Endothelial cell of umbilical vein (primary cell): ENCODE data around the gene CAV2. TPM values are rescaled to one million over a fixed set of nuclear protein-coding genes. Genes with fewer than 3 reads are reported as not detected.
"Not testable (repeated sequence)": the region's sequence is repeated elsewhere in the genome, so short reads cannot be mapped to it uniquely, and the experiment has no call there.

Source experiments
- BruUV-seq: library from RNA; stranded (reverse); fragments of 400-500 nt; replicated peaks from 2 replicates; lab custom pipeline; 2021; lab: Mats Ljungman, UMichigan
- CTCF ChIA-PET: fragments of 300-600, 350-600 bp; sonication (Branson Sonifier 250); formaldehyde crosslinking; loops from one replicate; lab custom pipeline; 2021; ENCODE audit warnings: antibody characterized with exemption, inconsistent platforms; lab: Charles Lee
- POLR2A ChIA-PET: fragments of 300-600, 350-600 bp; sonication (Branson Sonifier 250); formaldehyde crosslinking; loops from one replicate; lab custom pipeline; 2021; ENCODE audit warnings: antibody characterized with exemption, inconsistent platforms; lab: Charles Lee
- DNase-seq: peaks from one replicate; pipeline ENCODE4 v3.0.0-alpha.2; 2011; ENCODE audit warnings: low read depth, low spot score
- FAIRE-seq: peaks from 2 replicates; lab custom pipeline; 2011; peaks lifted over from hg19 to GRCh38; lab: Jason Lieb, UNC
- H2AFZ ChIP-seq: 2 replicates; pipeline ENCODE4 v1.6.0; 2012; ENCODE audit warnings: low read depth, low read length, control low read depth, inconsistent platforms
- H3K27ac ChIP-seq: 2 replicates; pipeline ENCODE4 v1.5.1; 2011; ENCODE audit warnings: low read depth, mild to moderate bottlenecking, control low read depth, low read length, moderate library complexity; ENCODE audit not compliant: insufficient read depth
- H3K27me3 ChIP-seq, 2 experiments: 2 replicates each; pipeline versions ENCODE4 v1.6.0 to v1.6.1; 2011; ENCODE audit warnings: low read length in 2 of 2, mixed read lengths in 1 of 2; ENCODE audit not compliant: control insufficient read depth in 2 of 2, insufficient read depth in 2 of 2
- H3K36me3 ChIP-seq, 2 experiments: 2 replicates in 1 of 2; 3 replicates in 1 of 2; pipeline ENCODE4 v1.5.1; 2011; ENCODE audit warnings: low read length in 2 of 2, mild to moderate bottlenecking in 1 of 2, moderate library complexity in 1 of 2; ENCODE audit not compliant: control insufficient read depth in 2 of 2, insufficient read depth in 2 of 2; ENCODE audit errors: extremely low read depth in 1 of 2
- H3K4me1 ChIP-seq: 3 replicates; pipeline ENCODE4 v1.5.1; 2011; ENCODE audit warnings: mild to moderate bottlenecking, low read length; ENCODE audit not compliant: control insufficient read depth, insufficient read depth; ENCODE audit errors: extremely low read depth
- H3K4me2 ChIP-seq: 2 replicates; pipeline ENCODE4 v1.6.1; 2011; ENCODE audit warnings: low read length, control low read depth, mixed read lengths; ENCODE audit not compliant: insufficient read depth
- H3K4me3 ChIP-seq, 3 experiments: fragments of 200-600 bp in 1 of 3; sonication (generic), shearing (Covaris generic) in 1 of 3; replicated peaks in 1 of 3; 2 replicates each; pipeline ENCODE4 v1.5.1; 2011 to 2016; ENCODE audit warnings: control low read depth in 3 of 3, low read length in 3 of 3, mild to moderate bottlenecking in 2 of 3, inconsistent platforms in 1 of 3, low read depth in 1 of 3, moderate library complexity in 1 of 3; ENCODE audit not compliant: insufficient read depth in 1 of 3
- H3K79me2 ChIP-seq: 2 replicates; pipeline ENCODE4 v1.6.0; 2012; ENCODE audit warnings: low read length, inconsistent platforms; ENCODE audit not compliant: control insufficient read depth, insufficient read depth
- H3K9ac ChIP-seq: replicated peaks from 2 replicates; pipeline ENCODE3; 2011; ENCODE audit warnings: low read length, control low read depth; ENCODE audit not compliant: insufficient read depth; ENCODE audit errors: extremely low read depth
- H3K9me1 ChIP-seq: replicated peaks from 3 replicates; pipeline ENCODE4 v1.6.0; 2011; ENCODE audit warnings: mild to moderate bottlenecking, low read length; ENCODE audit not compliant: control insufficient read depth, insufficient read depth; ENCODE audit errors: extremely low read depth
- H3K9me3 ChIP-seq: replicated peaks from 2 replicates; pipeline ENCODE4 v1.5.1; 2012; ENCODE audit warnings: low read length, inconsistent platforms; ENCODE audit not compliant: control insufficient read depth, insufficient read depth
- H4K20me1 ChIP-seq: replicated peaks from 2 replicates; pipeline ENCODE3; 2011; ENCODE audit warnings: mild to moderate bottlenecking, low read length; ENCODE audit not compliant: control insufficient read depth, insufficient read depth; ENCODE audit errors: extremely low read depth
- CTCF ChIP-seq, 2 donors: IDR thresholded peaks; 1 replicate in 1 of 2; 2 replicates in 1 of 2; pipeline ENCODE4 v1.5.1; 2011; ENCODE audit warnings: low read length in 2 of 2, mild to moderate bottlenecking in 2 of 2, moderate library complexity in 2 of 2, control low read depth in 1 of 2, inconsistent platforms in 1 of 2, low read depth in 1 of 2; ENCODE audit not compliant: insufficient read depth in 1 of 2; ENCODE audit errors: extremely low read depth in 1 of 2
- EZH2 ChIP-seq: IDR thresholded peaks from 2 replicates; pipeline ENCODE4 v1.6.1; 2012; ENCODE audit warnings: borderline replicate concordance, low read depth, mild to moderate bottlenecking, moderate library complexity, low read length, inconsistent platforms; ENCODE audit not compliant: severe bottlenecking
- FOS ChIP-seq: IDR thresholded peaks from 2 replicates; pipeline ENCODE4 v1.6.1; 2011; ENCODE audit warnings: mild to moderate bottlenecking, low read length, moderate library complexity, borderline replicate concordance; ENCODE audit not compliant: insufficient read depth
- GATA2 ChIP-seq: IDR thresholded peaks from 2 replicates; pipeline ENCODE4 v1.7.0; 2011; ENCODE audit warnings: low read depth, mild to moderate bottlenecking, moderate library complexity, mixed read lengths, low read length; ENCODE audit not compliant: insufficient read length, insufficient read depth
- JUN ChIP-seq: IDR thresholded peaks from 2 replicates; pipeline ENCODE4 v1.6.1; 2011; ENCODE audit warnings: borderline replicate concordance, low read depth; ENCODE audit not compliant: insufficient read length, insufficient read depth
- MAX ChIP-seq: IDR thresholded peaks from 2 replicates; pipeline ENCODE4 v1.6.1; 2011; ENCODE audit not compliant: insufficient read depth, insufficient read length
- MYC ChIP-seq: IDR thresholded peaks from one replicate; pipeline ENCODE4 v1.6.1; 2011; ENCODE audit warnings: mild to moderate bottlenecking, low read depth, low read length
- POLR2A ChIP-seq: IDR thresholded peaks from 2 replicates; pipeline ENCODE4 v1.6.1; 2012; ENCODE audit warnings: low read depth, mild to moderate bottlenecking, control low read depth, low read length
- POLR2AphosphoS5 ChIP-seq: IDR thresholded peaks from 2 replicates; pipeline ENCODE4 v1.6.1; 2012; ENCODE audit warnings: low read depth, mild to moderate bottlenecking, control low read depth, low read length, moderate library complexity; ENCODE audit not compliant: insufficient read depth
- dilution Hi-C: fragments of 300-500 bp; cut with MboI; formaldehyde crosslinking; loops from one replicate; pipeline ENCODE4 v1.15.0; 2019; ENCODE audit warnings: low sequenced_read_pairs; ENCODE audit not compliant: extremely low pct_ligation_motif_present
- intact Hi-C: fragments of 100-400 bp; cut with micrococcal nuclease; formaldehyde crosslinking; loops from one replicate; pipeline ENCODE4 v1.10.0; 2022
- polyA plus RNA-seq, 4 experiments: library from polyadenylated mRNA; depleted of rRNA in 3 of 4; stranded (reverse) in 3 of 4; unstranded in 1 of 4; fragments of >200 nt; gene quantifications; 2 replicates each; pipeline versions ENCODE4 v1.2.1 to v1.2.3, GENCODE V29; 2011 to 2012; ENCODE audit warnings: missing spikeins in 1 of 4
- total RNA-seq: library from RNA; stranded (reverse); gene quantifications from 2 replicates; pipeline ENCODE4 v1.2.3, GENCODE V29; 2021

Gene CAV2
- total and polyA plus RNA-seq, 2 donors (not counting 3 experiments of a cell fraction or from before 2014, with no cell fraction given): 179 to 327 TPM

- Histone ChIP-seq H3K27ac (no peak overlapping the region), H3K79me2 (no peaks in the 10 kb centered on the region), H3K9me1 (no peaks in the 10 kb centered on the region), H3K4me1 (no peaks in the 10 kb centered on the region), H3K9me3 (no peaks in the 10 kb centered on the region), H3K4me2 (no peak overlapping the region), H3K4me3 (no peak overlapping the region), H2AFZ (no peak overlapping the region), H3K9ac (no peak overlapping the region), H3K36me3 (no peaks in the 10 kb centered on the region), H3K27me3 (no peaks in the 10 kb centered on the region), H4K20me1 (no peaks in the 10 kb centered on the region)
- BruUV-seq: no TSS peak
- ChIA-PET CTCF (no interaction called here), POLR2A (no interaction called here)
- intact Hi-C loops: no loop called here
- FAIRE-seq (no peak), DNase-seq (no peak)
- dilution Hi-C loops: no loop called here
- TF ChIP-seq FOS (no peak), POLR2A (no peak), CTCF (IDR thresholded peaks at IDR 0.05; ENCODE audit: extremely low read depth in 1 of 2, insufficient read depth in 1 of 2, low read depth in 1 of 2, low read length in 2 of 2) (no peak), POLR2AphosphoS5 (no peak), MAX (no peak), JUN (no peak), GATA2 (no peak), MYC (no peak), EZH2 (no peak)
These were observed 16.1 kb upstream of the CAV2 start for GRCh38 chr7:116483271-116483942.

- H3K9ac ChIP-seq, H2AFZ ChIP-seq, H3K4me2 ChIP-seq, intact Hi-C loops, H3K27me3 ChIP-seq, H3K4me1 ChIP-seq, H3K79me2 ChIP-seq, FAIRE-seq, H3K4me3 ChIP-seq, dilution Hi-C loops, H3K9me1 ChIP-seq, POLR2A ChIA-PET, H3K27ac ChIP-seq, H4K20me1 ChIP-seq, DNase-seq, H3K36me3 ChIP-seq, BruUV-seq, H3K9me3 ChIP-seq: not testable (repeated sequence)
- CTCF ChIA-PET: interaction anchor here (1.0 to 1.4 kb wide), 2 partner anchors 8 to 29 kb away, joined by 3 read pairs; no protein-coding TSS in a partner anchor
These were observed 15.1 kb upstream of the CAV2 start for GRCh38 chr7:116484389-116484788.
